ENCODE measurements around the gene IDH3G. TPM values are rescaled to one million over a fixed set of nuclear protein-coding genes. Genes with fewer than 3 reads are reported as not detected.

IDH3G gene
- total RNA-seq, 1 experiment from 2014 or later = 89.4 TPM

DNA sequence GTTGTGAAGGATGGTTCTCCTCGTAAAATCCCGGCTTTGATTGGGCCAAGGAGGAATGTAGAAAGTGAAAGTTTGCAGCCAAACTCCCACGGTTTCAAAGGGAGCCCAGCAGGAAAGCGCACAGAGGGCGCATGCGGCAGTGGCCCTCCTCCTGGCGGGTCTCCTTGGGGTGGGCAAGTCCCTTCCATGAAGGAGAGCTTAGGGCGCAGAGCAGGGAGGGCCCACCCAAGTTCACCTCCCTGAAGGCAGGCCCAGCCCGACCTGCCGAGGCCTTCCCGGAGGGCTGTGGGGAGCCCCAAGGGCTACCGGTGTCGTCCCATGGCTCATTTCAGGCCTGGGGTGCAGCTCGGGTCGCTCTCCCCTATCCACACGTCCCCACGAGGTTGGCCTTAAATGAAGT, 34.1 kb upstream of the IDH3G start:
- intact Hi-C loops (cut with micrococcal nuclease; ENCODE audit: unreplicated experiment) (no loop called here), in situ Hi-C loops (cut with HindIII; ENCODE audit: low pct_unique_long_range_greater_than_20kb, low sequenced_read_pairs) (no loop called here)
- POLR2A ChIA-PET = no interaction called here

DNA sequence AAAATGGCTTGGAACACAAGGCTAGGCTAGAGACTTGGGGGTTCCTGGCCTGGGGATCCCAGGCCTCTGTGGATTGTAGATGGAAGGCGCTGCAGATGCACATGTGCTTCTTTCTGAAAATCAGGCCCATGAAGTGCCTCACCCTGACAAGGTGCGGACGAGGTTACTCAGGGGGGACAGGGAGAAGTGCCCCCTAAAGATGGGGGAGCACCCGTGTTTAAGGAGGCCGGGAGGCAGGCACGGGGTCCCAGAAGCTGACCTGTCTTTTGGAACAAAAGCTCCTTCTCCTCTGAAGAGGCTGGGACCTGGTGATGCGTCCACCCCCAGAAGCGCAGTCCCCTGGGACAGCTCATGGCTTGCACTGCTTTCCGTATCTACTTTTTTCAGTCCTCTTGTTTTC, 33.7 kb upstream of the IDH3G start:
- Histone ChIP-seq H3K27me3 (ENCODE audit: control insufficient read depth, insufficient read depth, low read length) (no peaks in the 10 kb centered on the region), H3K4me3 (ENCODE audit: low read depth in 2 of 2, low read length in 2 of 2) (peak overlapping the region; percentile 55 to 67), H3K9me3 (ENCODE audit: control insufficient read depth, insufficient read depth, low read depth, low read length) (no peaks in the 10 kb centered on the region), H3K4me1 (ENCODE audit: control insufficient read depth, insufficient read depth, low read length) (peaks cover 10% of the 10 kb centered on the region; the same call in 1 of the 2 replicates), H3K27ac (ENCODE audit: low read length) (peak overlapping the region; percentile 83), H3K36me3 (ENCODE audit: control insufficient read depth, insufficient read depth, low read length) (no peaks in the 10 kb centered on the region)
- DNase-seq (ENCODE audit: low read depth, low spot score) (no peak), ATAC-seq (no peak)
- BruUV-seq (replicated peaks) = no TSS peak
- POLR2A ChIA-PET = no interaction called here
- in situ Hi-C loops (cut with HindIII; ENCODE audit: low pct_unique_long_range_greater_than_20kb, low sequenced_read_pairs) (no loop called here), intact Hi-C loops (cut with micrococcal nuclease; ENCODE audit: unreplicated experiment) (no loop called here)
- CTCF ChIA-PET = no interaction called here
- TF ChIP-seq, protein P1, sequence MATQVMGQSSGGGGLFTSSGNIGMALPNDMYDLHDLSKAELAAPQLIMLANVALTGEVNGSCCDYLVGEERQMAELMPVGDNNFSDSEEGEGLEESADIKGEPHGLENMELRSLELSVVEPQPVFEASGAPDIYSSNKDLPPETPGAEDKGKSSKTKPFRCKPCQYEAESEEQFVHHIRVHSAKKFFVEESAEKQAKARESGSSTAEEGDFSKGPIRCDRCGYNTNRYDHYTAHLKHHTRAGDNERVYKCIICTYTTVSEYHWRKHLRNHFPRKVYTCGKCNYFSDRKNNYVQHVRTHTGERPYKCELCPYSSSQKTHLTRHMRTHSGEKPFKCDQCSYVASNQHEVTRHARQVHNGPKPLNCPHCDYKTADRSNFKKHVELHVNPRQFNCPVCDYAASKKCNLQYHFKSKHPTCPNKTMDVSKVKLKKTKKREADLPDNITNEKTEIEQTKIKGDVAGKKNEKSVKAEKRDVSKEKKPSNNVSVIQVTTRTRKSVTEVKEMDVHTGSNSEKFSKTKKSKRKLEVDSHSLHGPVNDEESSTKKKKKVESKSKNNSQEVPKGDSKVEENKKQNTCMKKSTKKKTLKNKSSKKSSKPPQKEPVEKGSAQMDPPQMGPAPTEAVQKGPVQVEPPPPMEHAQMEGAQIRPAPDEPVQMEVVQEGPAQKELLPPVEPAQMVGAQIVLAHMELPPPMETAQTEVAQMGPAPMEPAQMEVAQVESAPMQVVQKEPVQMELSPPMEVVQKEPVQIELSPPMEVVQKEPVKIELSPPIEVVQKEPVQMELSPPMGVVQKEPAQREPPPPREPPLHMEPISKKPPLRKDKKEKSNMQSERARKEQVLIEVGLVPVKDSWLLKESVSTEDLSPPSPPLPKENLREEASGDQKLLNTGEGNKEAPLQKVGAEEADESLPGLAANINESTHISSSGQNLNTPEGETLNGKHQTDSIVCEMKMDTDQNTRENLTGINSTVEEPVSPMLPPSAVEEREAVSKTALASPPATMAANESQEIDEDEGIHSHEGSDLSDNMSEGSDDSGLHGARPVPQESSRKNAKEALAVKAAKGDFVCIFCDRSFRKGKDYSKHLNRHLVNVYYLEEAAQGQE (IDR thresholded peaks at IDR 0.05; ENCODE audit: insufficient read depth in 1 of 2, low read depth in 2 of 2, low read length in 1 of 2) = no peak
- no peak for TF ChIP-seq SIN3A (IDR thresholded peaks at IDR 0.05; ENCODE audit: borderline replicate concordance, insufficient read depth, low read depth, low read length)
- no peak for TF ChIP-seq TCF7L2 (IDR thresholded peaks at IDR 0.05; ENCODE audit: low read depth, low read length)
- TF ChIP-seq POLR2AphosphoS5 (IDR thresholded peaks at IDR 0.05; ENCODE audit: low read depth, low read length) = no peak
- TF ChIP-seq, protein P2, sequence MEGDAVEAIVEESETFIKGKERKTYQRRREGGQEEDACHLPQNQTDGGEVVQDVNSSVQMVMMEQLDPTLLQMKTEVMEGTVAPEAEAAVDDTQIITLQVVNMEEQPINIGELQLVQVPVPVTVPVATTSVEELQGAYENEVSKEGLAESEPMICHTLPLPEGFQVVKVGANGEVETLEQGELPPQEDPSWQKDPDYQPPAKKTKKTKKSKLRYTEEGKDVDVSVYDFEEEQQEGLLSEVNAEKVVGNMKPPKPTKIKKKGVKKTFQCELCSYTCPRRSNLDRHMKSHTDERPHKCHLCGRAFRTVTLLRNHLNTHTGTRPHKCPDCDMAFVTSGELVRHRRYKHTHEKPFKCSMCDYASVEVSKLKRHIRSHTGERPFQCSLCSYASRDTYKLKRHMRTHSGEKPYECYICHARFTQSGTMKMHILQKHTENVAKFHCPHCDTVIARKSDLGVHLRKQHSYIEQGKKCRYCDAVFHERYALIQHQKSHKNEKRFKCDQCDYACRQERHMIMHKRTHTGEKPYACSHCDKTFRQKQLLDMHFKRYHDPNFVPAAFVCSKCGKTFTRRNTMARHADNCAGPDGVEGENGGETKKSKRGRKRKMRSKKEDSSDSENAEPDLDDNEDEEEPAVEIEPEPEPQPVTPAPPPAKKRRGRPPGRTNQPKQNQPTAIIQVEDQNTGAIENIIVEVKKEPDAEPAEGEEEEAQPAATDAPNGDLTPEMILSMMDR (IDR thresholded peaks at IDR 0.05) = no peak

More for the DNA sequence above, 34.1 kb upstream of the IDH3G start:
- H3K36me3 ChIP-seq (ENCODE audit: control insufficient read depth, insufficient read depth, low read length) = no peaks in the 10 kb centered on the region
- TF ChIP-seq, protein P2 (IDR thresholded peaks at IDR 0.05) = no peak
- TF ChIP-seq POLR2AphosphoS5 (IDR thresholded peaks at IDR 0.05; ENCODE audit: low read depth, low read length) = no peak
- TF ChIP-seq SIN3A (IDR thresholded peaks at IDR 0.05; ENCODE audit: borderline replicate concordance, insufficient read depth, low read depth, low read length) = no peak
- TF ChIP-seq, protein P1 (IDR thresholded peaks at IDR 0.05; ENCODE audit: insufficient read depth in 1 of 2, low read depth in 2 of 2, low read length in 1 of 2) = no peak
- TF ChIP-seq TCF7L2 (IDR thresholded peaks at IDR 0.05; ENCODE audit: low read depth, low read length) = peak; percentile 30; the same call in 1 of the 2 replicates
- no TSS peak for BruUV-seq (replicated peaks)
- no peaks in the 10 kb centered on the region for H3K9me3 ChIP-seq (ENCODE audit: control insufficient read depth, insufficient read depth, low read depth, low read length)
- H3K27me3 ChIP-seq (ENCODE audit: control insufficient read depth, insufficient read depth, low read length) = no peaks in the 10 kb centered on the region
- ATAC-seq (peak; percentile 22), DNase-seq (ENCODE audit: low read depth, low spot score) (no peak)
- peak overlapping the region; percentile 83 for H3K27ac ChIP-seq (ENCODE audit: low read length)
- CTCF ChIA-PET = no interaction called here
- peak overlapping the region; percentile 55 to 67 for H3K4me3 ChIP-seq (ENCODE audit: low read depth in 2 of 2, low read length in 2 of 2)
- peaks cover 10% of the 10 kb centered on the region; the same call in 1 of the 2 replicates for H3K4me1 ChIP-seq (ENCODE audit: control insufficient read depth, insufficient read depth, low read length)
